Ascending aorta (tissue), 2 donors: ENCODE measurements around the gene PACRG. TPM values are rescaled to one million over a fixed set of nuclear protein-coding genes. Genes with fewer than 3 reads are reported as not detected.

Experiments used
- DNase-seq, 2 donors: peaks; one replicate each; pipeline ENCODE4 v3.0.0-alpha.2; 2019; ENCODE audit warnings: low spot score in 2 of 2
- H3K27ac ChIP-seq, 2 donors: fragments of 200-600 bp; sonication (generic); one replicate each; pipeline ENCODE4 v1.5.1; 2016 to 2017; ENCODE audit warnings: mild to moderate bottlenecking in 1 of 2
- H3K27me3 ChIP-seq: fragments of 200-600 bp; sonication (generic); one replicate; pipeline ENCODE4 v1.5.1; 2017
- H3K36me3 ChIP-seq, 2 donors: fragments of 200-600 bp; sonication (generic); one replicate each; pipeline ENCODE4 v1.5.1; 2016
- H3K4me1 ChIP-seq, 2 donors: fragments of 200-600 bp; sonication (generic); one replicate each; pipeline ENCODE4 v1.5.1; 2016 to 2017; ENCODE audit warnings: mild to moderate bottlenecking in 1 of 2
- H3K4me3 ChIP-seq, 2 donors: fragments of 200-600 bp; sonication (generic); one replicate each; pipeline ENCODE4 v1.5.1; 2016 to 2017; ENCODE audit warnings: mild to moderate bottlenecking in 1 of 2
- H3K9me3 ChIP-seq, 2 donors: fragments of 200-600 bp; sonication (generic); one replicate each; pipeline ENCODE4 v1.5.1; 2016
- intact Hi-C: fragments of 100-400 bp; cut with DNase I; formaldehyde crosslinking; loops from one replicate; pipeline ENCODE4 v1.15.1; 2023
- total RNA-seq: library from RNA; depleted of rRNA; stranded (reverse); fragments of >200 nt; gene quantifications from one replicate; pipeline ENCODE4 v1.1.0, GENCODE V29; 2016
- TF ChIP-seq, protein P1 (sequence below), 3 experiments: fragments of 200-600 bp in 2 of 3; fragments of 450-650 bp in 1 of 3; sonication (generic) in 2 of 3; IDR thresholded peaks; one replicate each; pipeline ENCODE4 v1.5.1; 2016 to 2019; ENCODE audit warnings: antibody characterized with exemption in 3 of 3, mild to moderate bottlenecking in 1 of 3, moderate library complexity in 1 of 3

Gene PACRG
- total RNA-seq, 1 donor from 2014 or later = not detected

DNA sequence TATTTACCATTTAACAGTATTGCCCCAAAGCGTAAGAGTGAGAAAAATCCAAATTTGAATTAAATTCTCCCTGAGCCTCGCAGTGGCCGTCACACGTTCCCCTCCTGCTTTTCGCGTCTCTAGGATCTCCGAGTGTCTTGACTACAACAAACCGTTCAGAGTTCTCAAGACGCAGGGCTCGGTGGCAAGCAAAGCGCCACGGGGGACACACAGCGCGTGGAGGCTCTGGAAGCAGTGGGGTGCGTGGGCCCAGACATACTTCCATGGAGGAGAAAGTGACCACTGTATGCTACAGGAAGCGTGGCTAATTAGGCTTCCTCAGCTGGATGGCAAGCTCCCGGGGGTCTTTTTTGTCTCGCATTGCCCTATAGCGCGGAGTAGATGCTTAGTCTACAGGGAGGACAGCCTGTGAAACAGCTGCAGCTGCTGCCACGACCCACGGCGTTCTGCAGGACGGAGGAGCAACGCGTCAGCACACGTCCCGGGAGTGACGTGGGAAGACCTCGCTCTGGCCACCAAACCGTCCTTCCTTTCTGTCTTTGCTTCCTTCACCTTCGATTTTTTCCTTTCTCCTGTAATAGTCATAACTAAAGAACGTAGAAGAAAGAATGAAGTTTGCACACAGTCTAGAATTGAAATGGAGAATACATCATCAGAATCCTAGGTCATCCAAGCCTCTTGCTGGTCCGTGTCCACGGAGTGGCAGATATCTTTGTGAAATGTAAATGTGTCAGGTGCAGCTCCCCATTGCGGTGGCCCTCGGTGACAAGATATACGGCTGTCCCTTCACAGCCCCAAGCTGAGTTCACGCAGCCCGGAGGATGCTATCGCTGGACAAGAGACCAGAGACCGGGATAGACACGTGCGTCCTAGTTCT lies 582.6 kb downstream of the PACRG start:
- Histone ChIP-seq H3K27ac (no peak overlapping the region), H3K27me3 (no peaks in the 10 kb centered on the region), H3K36me3 (no peaks in the 10 kb centered on the region), H3K4me3 (no peak overlapping the region), H3K4me1 (no peaks in the 10 kb centered on the region), H3K9me3 (no peaks in the 10 kb centered on the region)
- intact Hi-C loops = no loop called here
- TF ChIP-seq, protein P1, sequence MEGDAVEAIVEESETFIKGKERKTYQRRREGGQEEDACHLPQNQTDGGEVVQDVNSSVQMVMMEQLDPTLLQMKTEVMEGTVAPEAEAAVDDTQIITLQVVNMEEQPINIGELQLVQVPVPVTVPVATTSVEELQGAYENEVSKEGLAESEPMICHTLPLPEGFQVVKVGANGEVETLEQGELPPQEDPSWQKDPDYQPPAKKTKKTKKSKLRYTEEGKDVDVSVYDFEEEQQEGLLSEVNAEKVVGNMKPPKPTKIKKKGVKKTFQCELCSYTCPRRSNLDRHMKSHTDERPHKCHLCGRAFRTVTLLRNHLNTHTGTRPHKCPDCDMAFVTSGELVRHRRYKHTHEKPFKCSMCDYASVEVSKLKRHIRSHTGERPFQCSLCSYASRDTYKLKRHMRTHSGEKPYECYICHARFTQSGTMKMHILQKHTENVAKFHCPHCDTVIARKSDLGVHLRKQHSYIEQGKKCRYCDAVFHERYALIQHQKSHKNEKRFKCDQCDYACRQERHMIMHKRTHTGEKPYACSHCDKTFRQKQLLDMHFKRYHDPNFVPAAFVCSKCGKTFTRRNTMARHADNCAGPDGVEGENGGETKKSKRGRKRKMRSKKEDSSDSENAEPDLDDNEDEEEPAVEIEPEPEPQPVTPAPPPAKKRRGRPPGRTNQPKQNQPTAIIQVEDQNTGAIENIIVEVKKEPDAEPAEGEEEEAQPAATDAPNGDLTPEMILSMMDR (IDR thresholded peaks at IDR 0.05) = no peak
- no peak for DNase-seq

DNA sequence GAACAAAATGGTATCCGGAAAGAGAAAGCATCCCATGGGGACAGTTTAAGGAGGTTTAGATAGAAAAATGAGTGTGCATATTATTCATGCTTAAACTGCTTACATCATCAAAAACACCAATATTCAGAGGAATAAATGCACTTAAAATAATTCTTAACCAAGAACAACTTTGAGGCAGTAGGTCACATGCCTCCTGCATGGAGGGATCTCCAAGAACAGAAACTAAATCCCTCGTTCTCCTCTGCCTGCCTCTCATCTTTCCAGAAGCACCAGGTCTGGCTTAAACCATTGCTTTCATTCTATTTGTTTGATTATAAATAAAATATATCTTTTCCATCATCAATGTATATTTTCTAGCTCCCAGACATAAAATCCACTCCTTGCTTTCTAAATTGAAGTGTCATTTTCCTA lies 583.2 kb downstream of the PACRG start:
- intact Hi-C loops = no loop called here
- Histone ChIP-seq H3K27me3 (no peaks in the 10 kb centered on the region), H3K9me3 (no peaks in the 10 kb centered on the region), H3K36me3 (no peaks in the 10 kb centered on the region), H3K4me1 (no peaks in the 10 kb centered on the region), H3K4me3 (no peak overlapping the region), H3K27ac (no peak overlapping the region)
- TF ChIP-seq, protein P1 (IDR thresholded peaks at IDR 0.05) = no peak
- no peak for DNase-seq

DNA sequence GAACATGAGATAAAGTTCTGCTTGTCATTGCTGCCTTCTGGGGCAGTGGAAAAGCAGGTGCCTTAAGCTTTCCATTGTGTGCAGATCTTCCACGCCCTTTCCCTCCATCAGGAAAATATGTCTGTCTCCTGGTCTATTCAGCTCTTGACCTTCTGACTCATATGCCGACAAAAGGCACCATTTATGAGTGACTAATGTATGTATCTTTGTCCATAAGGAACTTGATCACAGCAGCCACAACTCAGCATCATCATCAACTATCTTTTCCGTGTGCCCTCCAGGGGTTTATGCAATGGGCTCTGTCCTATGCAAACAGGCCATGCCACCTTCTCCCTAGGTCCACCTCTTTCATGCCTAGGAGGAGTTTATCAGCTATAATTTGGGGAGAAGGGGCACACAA lies 584.1 kb downstream of the PACRG start:
- Histone ChIP-seq H3K4me3 (no peak overlapping the region), H3K4me1 (no peaks in the 10 kb centered on the region), H3K36me3 (no peaks in the 10 kb centered on the region), H3K9me3 (no peaks in the 10 kb centered on the region), H3K27ac (no peak overlapping the region), H3K27me3 (no peaks in the 10 kb centered on the region)
- DNase-seq = no peak
- TF ChIP-seq, protein P1 (IDR thresholded peaks at IDR 0.05) = no peak
- intact Hi-C loops = no loop called here

DNA sequence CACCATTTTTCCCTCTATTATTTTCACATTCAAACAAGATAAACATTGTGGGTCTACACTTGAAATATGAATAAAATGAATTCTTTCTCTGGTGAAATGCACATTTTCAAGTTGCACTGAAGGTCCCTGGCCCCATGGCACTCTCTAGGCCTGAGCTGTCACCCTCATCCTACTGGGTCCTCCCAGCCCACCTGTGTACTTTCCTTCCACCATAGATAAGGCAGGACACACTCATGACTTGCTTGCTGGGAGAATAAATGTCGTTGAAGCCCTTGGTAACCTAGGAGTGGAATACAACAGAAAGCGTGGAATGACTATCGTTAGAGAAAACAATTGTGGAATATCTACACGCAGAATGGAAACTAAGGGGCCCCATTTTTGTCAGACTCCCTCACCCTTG lies 585.8 kb downstream of the PACRG start:
- no peak for DNase-seq
- Histone ChIP-seq H3K9me3 (no peaks in the 10 kb centered on the region), H3K36me3 (no peaks in the 10 kb centered on the region), H3K4me1 (no peaks in the 10 kb centered on the region), H3K4me3 (no peak overlapping the region), H3K27ac (no peak overlapping the region), H3K27me3 (no peaks in the 10 kb centered on the region)
- intact Hi-C loops = no loop called here
- TF ChIP-seq, protein P1 (IDR thresholded peaks at IDR 0.05) = no peak

DNA sequence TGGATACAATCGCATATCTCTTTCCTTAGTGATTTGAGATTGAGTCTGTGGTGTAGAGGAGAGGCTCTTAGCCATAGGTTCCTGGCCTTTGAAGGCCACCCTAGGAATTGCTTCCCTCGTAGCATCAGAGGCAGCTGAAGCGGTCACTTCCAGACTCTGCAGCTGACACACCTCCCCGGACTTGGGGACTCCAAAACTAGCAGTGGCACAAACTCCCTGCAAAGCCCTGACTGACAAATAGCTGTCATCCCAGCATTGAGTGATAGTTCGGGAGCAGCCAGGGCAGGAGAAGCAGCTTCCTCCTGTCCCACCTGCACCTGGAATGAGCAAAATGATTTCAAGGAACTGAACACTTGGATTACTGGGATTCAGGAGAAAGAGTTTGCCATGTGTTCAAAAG lies 586.2 kb downstream of the PACRG start:
- intact Hi-C loops = no loop called here
- TF ChIP-seq, protein P1 (IDR thresholded peaks at IDR 0.05) = no peak
- no peaks in the 10 kb centered on the region for H3K27me3 ChIP-seq
- H3K36me3 ChIP-seq = no peaks in the 10 kb centered on the region
- no peak overlapping the region for H3K4me3 ChIP-seq
- H3K27ac ChIP-seq = no peak overlapping the region
- peak in 1 of 2 donors; percentile 21 for DNase-seq
- H3K9me3 ChIP-seq = no peaks in the 10 kb centered on the region
- H3K4me1 ChIP-seq = no peaks in the 10 kb centered on the region
